A549 treated with Hydrocortisone at 1 μM for 4 hours (cell line): ENCODE data around the gene VGF. TPM values are rescaled to one million over a fixed set of nuclear protein-coding genes. Genes with fewer than 3 reads are reported as not detected.

ENCODE experiments used
- total RNA-seq: library from RNA; stranded (reverse); fragments of 200-300 nt; extraction: Qiagen RNA extraction; gene quantifications from 5 replicates; pipeline ENCODE4 v1.2.3, GENCODE V29; 2022

VGF gene
- 12.5 to 28.3 TPM (median 19.4 TPM) in 5 replicates for total RNA-seq

GRCh38 chr7:101165075-101165957 lies at the start of gene VGF:
Gene VGF, minus strand, starts transcription at chr7:101165569. Its CDS starts 726 bp downstream, at chr7:101164843.

GRCh38 chr7:101200862-101201599 lies 35.7 kb upstream of the VGF start, which contains the start of gene MOGAT3:
Gene MOGAT3, minus strand, starts transcription at chr7:101201036. Its CDS starts 182 bp downstream, at chr7:101200854.

GRCh38 chr7:101180130-101180755 lies 14.9 kb upstream of the VGF start, which contains the start of gene NAT16:
Gene NAT16, minus strand, starts transcription at chr7:101180293. Its CDS starts 5,486 bp downstream, at chr7:101174807.

GRCh38 chr7:101153969-101154692 lies 11.2 kb downstream of the VGF start, which contains the start of gene AP1S1:
Gene AP1S1, plus strand, starts transcription at chr7:101154476. Its CDS starts 39 bp downstream, at chr7:101154515.

GRCh38 chr7:101126651-101127459 lies 38.5 kb downstream of the VGF start, which contains the start of gene SERPINE1:
Gene SERPINE1, plus strand, starts transcription at chr7:101127104. Its CDS starts 1,290 bp downstream, at chr7:101128394.

Other genes with a start within 250 kb of the VGF start
- 13.5 to 23.7 TPM (median 20.2 TPM) in 5 replicates for gene MUC3A, start 216.0 kb downstream of the VGF start, total RNA-seq
- 12.6 to 23.9 TPM (median 19.6 TPM) in 5 replicates for gene MUC12, start 196.0 kb downstream of the VGF start, total RNA-seq
- gene MUC17, start 145.5 kb downstream of the VGF start, total RNA-seq, result 0.01 to 0.02 TPM (median 0.02 TPM) in 5 replicates
- 12.0 to 16.2 TPM (median 15.0 TPM) in 5 replicates for gene TRIM56, start 80.1 kb downstream of the VGF start, total RNA-seq
- gene SERPINE1, start 38.5 kb downstream of the VGF start, total RNA-seq, result 1,637 to 2,046 TPM (median 1,903 TPM) in 5 replicates
- 145 to 152 TPM (median 148 TPM) in 5 replicates for gene AP1S1, start 11.1 kb downstream of the VGF start, total RNA-seq
- gene NAT16, start 14.7 kb upstream of the VGF start, total RNA-seq, result 0.08 to 0.17 TPM (median 0.15 TPM) in 5 replicates
- gene MOGAT3, start 35.5 kb upstream of the VGF start, total RNA-seq, result not detected in 5 replicates
- 77.9 to 84.6 TPM (median 80.8 TPM) in 5 replicates for gene PLOD3, start 52.0 kb upstream of the VGF start, total RNA-seq
- gene ZNHIT1, start 52.6 kb upstream of the VGF start, total RNA-seq, result 68.1 to 101 TPM (median 91.6 TPM) in 5 replicates
- gene CLDN15, start 72.2 kb upstream of the VGF start, total RNA-seq, result 8.4 to 12.5 TPM (median 10.5 TPM) in 5 replicates
- gene FIS1, start 79.5 kb upstream of the VGF start, total RNA-seq, result 120 to 154 TPM (median 137 TPM) in 5 replicates
- gene IFT22, start 156.2 kb upstream of the VGF start, total RNA-seq, result 49.9 to 54.4 TPM (median 52.5 TPM) in 5 replicates
- gene COL26A1, start 197.3 kb upstream of the VGF start, total RNA-seq, result 0.41 to 0.67 TPM (median 0.59 TPM) in 5 replicates